Lung (tissue), 12 donors: ENCODE results near the gene SLC19A1. TPM values are rescaled to one million over a fixed set of nuclear protein-coding genes. Genes with fewer than 3 reads are reported as not detected.
A peak's percentile ranks its signal among the peaks of the same experiment; 100 is the strongest.

Source experiments
- ATAC-seq: fragments of 200-7000 bp; cut with Tn5 transposase; one replicate; pipeline ENCODE4 v1.9.1; 2020; ENCODE audit warnings: moderate number of reproducible peaks; ENCODE audit not compliant: insufficient read depth, low FRiP score
- DNase-seq, 3 donors: peaks; one replicate each; pipeline ENCODE4 v3.0.0-alpha.2; 2013 to 2017
- H3K27ac ChIP-seq, 2 donors: one replicate each; pipeline ENCODE4 v1.5.1; 2013; ENCODE audit warnings: mild to moderate bottlenecking in 2 of 2, moderate library complexity in 2 of 2, control low read depth in 1 of 2, inconsistent platforms in 1 of 2, low read depth in 1 of 2, low read length in 1 of 2
- H3K27me3 ChIP-seq, 3 donors: one replicate each; pipeline ENCODE4 v1.5.1; 2013; ENCODE audit warnings: low read length in 2 of 3; ENCODE audit not compliant: control insufficient read depth in 3 of 3, insufficient read depth in 3 of 3
- H3K36me3 ChIP-seq, 4 donors: one replicate each; pipeline ENCODE4 v1.5.1; 2013; ENCODE audit warnings: low read length in 4 of 4, mild to moderate bottlenecking in 1 of 4, moderate library complexity in 1 of 4; ENCODE audit not compliant: control insufficient read depth in 4 of 4, insufficient read depth in 4 of 4
- H3K4me1 ChIP-seq, 5 donors: one replicate each; pipeline ENCODE4 v1.5.1; 2013; ENCODE audit warnings: low read length in 5 of 5, mild to moderate bottlenecking in 2 of 5, moderate library complexity in 1 of 5; ENCODE audit not compliant: control insufficient read depth in 5 of 5, insufficient read depth in 5 of 5
- H3K4me3 ChIP-seq: one replicate; pipeline ENCODE4 v1.5.1; 2013; ENCODE audit warnings: mild to moderate bottlenecking, control low read depth, moderate library complexity
- H3K9ac ChIP-seq, 2 donors: one replicate each; pipeline ENCODE4 v1.5.1; 2013; ENCODE audit warnings: low read length in 2 of 2, control low read depth in 1 of 2; ENCODE audit not compliant: insufficient read depth in 1 of 2
- H3K9me3 ChIP-seq, 4 donors: one replicate each; pipeline ENCODE4 v1.5.1; 2013; ENCODE audit warnings: low read length in 3 of 4, mild to moderate bottlenecking in 1 of 4, moderate library complexity in 1 of 4; ENCODE audit not compliant: control insufficient read depth in 4 of 4, insufficient read depth in 3 of 4
- WGBS, 2 donors: extraction: QIAGEN DNeasy Blood & Tissue Kit; methylation state at CpG; one replicate each; pipeline ENCODE4 v1.1.7; 2013; 5-methylcytosine and 5-hydroxymethylcytosine counted together
- polyA plus RNA-seq, 2 donors: library from polyadenylated mRNA; stranded (reverse); fragments of 200-250 nt; gene quantifications; one replicate each; pipeline ENCODE4 v1.2.1, GENCODE V29; 2013
- total RNA-seq, 2 donors: library from RNA; depleted of rRNA in 1 of 2; stranded (reverse); fragments of >200 nt in 1 of 2; gene quantifications; one replicate each; pipeline ENCODE4 v1.2.1, GENCODE V29; 2014 to 2021
- TF ChIP-seq, protein P1 (sequence below): IDR thresholded peaks from 2 replicates; pipeline ENCODE4 v1.5.1; 2012; ENCODE audit warnings: mild to moderate bottlenecking; ENCODE audit errors: control extremely low read depth, extremely low read depth
- donor health status: control.
- donor health status: control.
- donor health status: Bipolar disorder and iron deficiency.
- donor health status: healthy.
- donor health status: DM: yes; HTN: yes; CAD: no.

SLC19A1 gene
- total and polyA plus RNA-seq, 4 donors, result 23.8 to 42.0 (median 26.2) TPM

DNA sequence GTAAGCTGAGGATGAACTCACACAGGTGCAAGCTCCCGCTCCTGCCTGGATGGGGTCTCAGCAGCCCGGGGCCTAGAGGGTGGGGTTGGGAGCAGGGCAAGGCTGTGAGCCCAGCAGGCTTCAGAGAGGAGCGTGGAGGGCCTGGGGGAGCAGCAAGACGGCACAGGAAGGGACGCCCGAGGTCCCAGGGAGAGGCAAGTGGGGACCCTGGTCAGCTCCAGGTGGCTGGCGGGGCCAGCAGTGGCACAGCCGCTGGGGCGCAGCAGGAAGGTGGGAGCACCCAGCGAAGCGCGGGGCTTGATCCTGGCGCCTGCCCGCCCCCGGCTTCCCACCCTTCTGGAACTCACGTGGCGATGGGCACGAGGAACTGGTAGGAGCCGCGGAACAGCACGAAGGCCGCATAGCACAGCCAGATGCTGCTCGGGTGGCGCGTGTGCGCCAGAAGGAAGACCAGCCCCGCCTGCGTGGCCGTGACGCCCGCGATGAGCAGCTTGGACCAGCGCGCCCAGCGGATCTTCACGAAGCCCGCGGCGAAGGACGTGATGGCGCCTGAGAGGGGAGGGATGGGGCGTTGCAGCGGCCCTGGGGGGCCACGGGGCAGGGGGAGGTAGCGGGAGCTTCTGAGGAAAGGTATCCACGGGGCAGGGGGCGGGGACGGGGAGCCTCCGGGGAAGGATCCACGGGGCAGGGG, 11.7 kb downstream of the SLC19A1 start:
- peaks cover 0 to 26% (median 13%) of the 10 kb centered on the region in 5 donors for H3K4me1 ChIP-seq
- no peak overlapping the region for H3K4me3 ChIP-seq
- peaks cover 0 to 10% (median 7%) of the 10 kb centered on the region in 4 donors for H3K36me3 ChIP-seq
- no peak overlapping the region for H3K27ac ChIP-seq
- ATAC-seq, result no peak
- TF ChIP-seq, protein P1, sequence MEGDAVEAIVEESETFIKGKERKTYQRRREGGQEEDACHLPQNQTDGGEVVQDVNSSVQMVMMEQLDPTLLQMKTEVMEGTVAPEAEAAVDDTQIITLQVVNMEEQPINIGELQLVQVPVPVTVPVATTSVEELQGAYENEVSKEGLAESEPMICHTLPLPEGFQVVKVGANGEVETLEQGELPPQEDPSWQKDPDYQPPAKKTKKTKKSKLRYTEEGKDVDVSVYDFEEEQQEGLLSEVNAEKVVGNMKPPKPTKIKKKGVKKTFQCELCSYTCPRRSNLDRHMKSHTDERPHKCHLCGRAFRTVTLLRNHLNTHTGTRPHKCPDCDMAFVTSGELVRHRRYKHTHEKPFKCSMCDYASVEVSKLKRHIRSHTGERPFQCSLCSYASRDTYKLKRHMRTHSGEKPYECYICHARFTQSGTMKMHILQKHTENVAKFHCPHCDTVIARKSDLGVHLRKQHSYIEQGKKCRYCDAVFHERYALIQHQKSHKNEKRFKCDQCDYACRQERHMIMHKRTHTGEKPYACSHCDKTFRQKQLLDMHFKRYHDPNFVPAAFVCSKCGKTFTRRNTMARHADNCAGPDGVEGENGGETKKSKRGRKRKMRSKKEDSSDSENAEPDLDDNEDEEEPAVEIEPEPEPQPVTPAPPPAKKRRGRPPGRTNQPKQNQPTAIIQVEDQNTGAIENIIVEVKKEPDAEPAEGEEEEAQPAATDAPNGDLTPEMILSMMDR, result no peak
- H3K9ac ChIP-seq, result no peak overlapping the region
- H3K27me3 ChIP-seq, result no peaks in the 10 kb centered on the region
- WGBS, 2 donors, result 96 to 98% methylated on average over 50 of the region's 50 CpGs
- H3K9me3 ChIP-seq, result no peaks in the 10 kb centered on the region
- no peak for DNase-seq

DNA sequence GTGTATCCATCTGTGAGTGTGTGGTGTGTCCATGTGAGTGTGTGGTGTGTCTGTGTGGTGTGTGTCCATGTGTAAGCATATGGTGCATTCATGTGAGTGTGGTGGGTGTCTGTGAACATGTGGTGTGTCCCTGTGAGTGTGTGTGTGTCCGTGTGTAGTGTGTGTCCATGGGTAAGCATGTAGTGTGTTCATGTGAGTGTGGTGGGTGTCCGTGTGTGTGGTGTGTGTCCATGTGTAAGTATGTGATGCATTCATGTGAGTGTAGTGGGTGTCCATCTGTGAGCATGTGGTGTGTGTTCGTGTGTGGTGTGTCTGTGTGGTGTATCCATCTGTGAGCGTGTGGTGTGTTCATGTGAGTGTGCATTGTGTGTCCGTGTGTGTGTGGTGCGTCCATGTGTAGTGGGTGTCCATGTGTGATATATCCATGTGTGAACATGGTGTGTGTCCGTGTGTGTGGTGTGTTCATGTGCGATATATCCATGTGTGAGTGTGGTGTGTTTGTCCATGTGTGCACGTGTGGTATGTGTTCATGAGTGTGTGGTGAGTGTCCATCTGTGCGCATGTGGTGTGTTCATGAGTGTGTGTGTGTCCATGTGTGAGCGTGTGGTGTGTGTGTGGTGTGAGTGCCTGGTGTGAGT, 12.3 kb downstream of the SLC19A1 start:
- no peak for DNase-seq
- H3K4me1 ChIP-seq, result peaks cover 0 to 28% (median 15%) of the 10 kb centered on the region in 5 donors
- TF ChIP-seq, protein P1, result no peak
- H3K36me3 ChIP-seq, result peaks cover 0 to 10% (median 7%) of the 10 kb centered on the region in 4 donors
- ATAC-seq, result no peak
- H3K27ac ChIP-seq, result no peak overlapping the region
- no peaks in the 10 kb centered on the region for H3K9me3 ChIP-seq
- no peak overlapping the region for H3K4me3 ChIP-seq
- no peaks in the 10 kb centered on the region for H3K27me3 ChIP-seq
- WGBS, 2 donors, result 85 to 96% methylated on average over 11 of the region's 11 CpGs
- no peak overlapping the region for H3K9ac ChIP-seq

DNA sequence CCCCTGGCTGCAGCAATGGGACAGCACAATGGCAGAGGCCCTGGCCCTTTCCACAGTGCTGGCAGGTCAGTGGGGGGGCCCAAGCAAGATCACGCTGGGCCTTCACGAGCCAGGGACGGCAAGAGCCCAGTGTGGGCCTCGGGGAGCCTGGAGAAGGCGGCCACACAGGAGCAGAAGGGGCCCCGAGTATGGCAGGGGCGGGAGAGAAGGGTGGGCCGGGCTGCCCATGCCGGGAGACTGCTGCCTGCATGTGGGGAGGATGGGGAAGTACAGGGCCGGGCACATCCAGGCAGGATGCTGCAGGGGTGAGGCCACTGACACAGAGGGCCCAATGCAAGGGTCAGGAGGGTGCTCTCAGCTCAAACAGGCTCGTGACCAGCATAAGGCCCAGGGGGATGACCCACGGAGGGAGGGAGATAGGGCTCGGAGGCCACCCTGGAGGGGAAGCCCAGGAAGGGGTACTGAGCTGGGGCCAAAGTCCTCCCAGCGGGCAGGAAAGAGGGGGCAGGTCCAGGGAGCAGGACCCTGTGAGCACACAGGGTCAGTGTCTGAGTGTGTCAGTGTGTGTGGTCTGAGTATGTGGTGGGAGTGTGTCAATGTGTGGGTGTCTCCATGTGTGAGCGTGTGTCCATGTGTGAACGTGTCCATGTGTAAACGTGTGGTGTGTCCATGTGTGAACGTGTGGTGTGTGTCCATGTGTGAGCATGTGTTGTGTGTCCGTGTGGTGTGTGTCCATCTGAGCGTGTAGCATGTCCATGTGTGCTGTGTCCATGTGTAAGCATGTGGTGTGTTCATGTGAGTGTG, 13.1 kb downstream of the SLC19A1 start:
- Histone ChIP-seq H3K4me3 (no peak overlapping the region), H3K9me3 (no peaks in the 10 kb centered on the region), H3K36me3 (peaks cover 0 to 10% (median 7%) of the 10 kb centered on the region in 4 donors), H3K4me1 (peaks cover 0 to 22% (median 10%) of the 10 kb centered on the region in 5 donors), H3K27ac (peak overlapping the region in 1 of 2 donors; percentile 28), H3K9ac (no peak overlapping the region), H3K27me3 (no peaks in the 10 kb centered on the region)
- no peak for DNase-seq
- ATAC-seq, result no peak
- TF ChIP-seq, protein P1, result no peak
- WGBS, 2 donors, result 84 to 85% methylated on average over 19 to 20 of the region's 20 CpGs
